Brain microvascular endothelial cell (primary cell): ENCODE results near the gene MMP25.
"Not testable (repeated sequence)": the region's sequence is repeated elsewhere in the genome, so short reads cannot be mapped to it uniquely, and the experiment has no call there.

Experiments
- DNase-seq: peaks from one replicate; pipeline ENCODE4 v3.0.0-alpha.2; 2020
- H3K27ac ChIP-seq: fragments of 250-450 bp; sonication (Bioruptor Pico); 2 replicates; pipeline ENCODE4 v1.5.1; 2020; ENCODE audit warnings: mild to moderate bottlenecking, moderate library complexity
- H3K27me3 ChIP-seq: fragments of 250-450 bp; sonication (Bioruptor Pico); replicated peaks from 2 replicates; pipeline ENCODE4 v1.5.1; 2020; ENCODE audit warnings: mild to moderate bottlenecking
- H3K36me3 ChIP-seq: fragments of 250-450 bp; sonication (Bioruptor Pico); replicated peaks from 2 replicates; pipeline ENCODE4 v1.5.1; 2020; ENCODE audit warnings: mild to moderate bottlenecking
- H3K4me3 ChIP-seq: 2 replicates; pipeline ENCODE4 v1.5.1; 2011; ENCODE audit warnings: low read depth, mild to moderate bottlenecking, control low read depth, low read length, moderate library complexity
- in situ Hi-C: cut with HindIII; loops from 2 replicates; pipeline ENCODE4 v1.10.0; 2017; ENCODE audit warnings: low sequenced_read_pairs, low pct_ligation_motif_present
- TF ChIP-seq, protein P1 (sequence below): IDR thresholded peaks from 2 replicates; pipeline ENCODE4 v1.5.1; 2011; ENCODE audit warnings: low read depth, mild to moderate bottlenecking, moderate library complexity, low read length, control low read depth, inconsistent platforms; ENCODE audit errors: missing control alignments

MMP25 gene

DNA sequence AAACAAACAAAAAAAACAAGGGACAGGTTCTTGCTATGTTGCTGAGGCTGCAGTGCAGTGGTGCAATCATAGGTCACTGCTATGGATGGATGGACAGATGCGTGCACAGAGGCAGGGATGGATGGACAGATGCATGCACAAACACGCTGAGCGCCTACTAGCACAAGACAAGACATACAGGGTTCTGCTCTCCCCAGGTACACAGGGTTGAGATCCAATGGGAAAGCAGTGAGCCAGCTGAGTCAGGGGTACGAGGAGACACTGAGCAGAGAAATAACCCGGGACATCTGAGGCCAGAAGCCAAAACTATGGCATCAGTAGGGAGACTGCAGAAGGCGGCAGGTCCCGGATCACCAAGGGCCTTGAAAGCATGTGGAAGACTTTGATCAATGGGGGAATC lies 25.3 kb downstream of the MMP25 start:
- H3K27ac ChIP-seq, result no peak overlapping the region
- TF ChIP-seq, protein P1, sequence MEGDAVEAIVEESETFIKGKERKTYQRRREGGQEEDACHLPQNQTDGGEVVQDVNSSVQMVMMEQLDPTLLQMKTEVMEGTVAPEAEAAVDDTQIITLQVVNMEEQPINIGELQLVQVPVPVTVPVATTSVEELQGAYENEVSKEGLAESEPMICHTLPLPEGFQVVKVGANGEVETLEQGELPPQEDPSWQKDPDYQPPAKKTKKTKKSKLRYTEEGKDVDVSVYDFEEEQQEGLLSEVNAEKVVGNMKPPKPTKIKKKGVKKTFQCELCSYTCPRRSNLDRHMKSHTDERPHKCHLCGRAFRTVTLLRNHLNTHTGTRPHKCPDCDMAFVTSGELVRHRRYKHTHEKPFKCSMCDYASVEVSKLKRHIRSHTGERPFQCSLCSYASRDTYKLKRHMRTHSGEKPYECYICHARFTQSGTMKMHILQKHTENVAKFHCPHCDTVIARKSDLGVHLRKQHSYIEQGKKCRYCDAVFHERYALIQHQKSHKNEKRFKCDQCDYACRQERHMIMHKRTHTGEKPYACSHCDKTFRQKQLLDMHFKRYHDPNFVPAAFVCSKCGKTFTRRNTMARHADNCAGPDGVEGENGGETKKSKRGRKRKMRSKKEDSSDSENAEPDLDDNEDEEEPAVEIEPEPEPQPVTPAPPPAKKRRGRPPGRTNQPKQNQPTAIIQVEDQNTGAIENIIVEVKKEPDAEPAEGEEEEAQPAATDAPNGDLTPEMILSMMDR, result no peak

DNA sequence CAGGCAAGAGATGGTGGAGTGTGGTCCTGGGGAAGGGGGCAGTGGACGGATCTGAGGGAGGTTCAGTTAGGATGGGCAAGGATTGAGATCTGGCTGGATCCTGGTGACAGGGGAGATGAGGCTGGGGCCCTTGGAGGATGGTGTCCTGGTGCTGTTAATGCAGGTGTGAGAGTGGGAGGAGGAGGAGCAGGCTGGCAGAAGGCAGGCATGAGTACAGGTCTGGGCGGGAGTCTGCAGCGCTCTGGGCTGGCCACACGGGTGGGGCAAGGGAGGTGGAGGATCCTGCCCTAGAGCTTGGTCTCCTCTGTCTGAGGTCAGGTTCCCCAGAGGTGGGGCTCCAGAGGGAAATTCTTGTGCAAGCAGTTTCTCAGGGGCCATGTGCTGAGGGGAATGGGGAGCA lies 25.8 kb downstream of the MMP25 start:
- DNase-seq, H3K4me3 ChIP-seq, H3K27ac ChIP-seq, H3K27me3 ChIP-seq, H3K36me3 ChIP-seq, in situ Hi-C loops: not testable (repeated sequence)

More for the DNA sequence above, 25.3 kb downstream of the MMP25 start:
- Histone ChIP-seq H3K4me3 (no peak overlapping the region), H3K27me3 (no peaks in the 10 kb centered on the region), H3K36me3 (no peaks in the 10 kb centered on the region)
- DNase-seq, result no peak
- in situ Hi-C loops, result no loop called here

DNA sequence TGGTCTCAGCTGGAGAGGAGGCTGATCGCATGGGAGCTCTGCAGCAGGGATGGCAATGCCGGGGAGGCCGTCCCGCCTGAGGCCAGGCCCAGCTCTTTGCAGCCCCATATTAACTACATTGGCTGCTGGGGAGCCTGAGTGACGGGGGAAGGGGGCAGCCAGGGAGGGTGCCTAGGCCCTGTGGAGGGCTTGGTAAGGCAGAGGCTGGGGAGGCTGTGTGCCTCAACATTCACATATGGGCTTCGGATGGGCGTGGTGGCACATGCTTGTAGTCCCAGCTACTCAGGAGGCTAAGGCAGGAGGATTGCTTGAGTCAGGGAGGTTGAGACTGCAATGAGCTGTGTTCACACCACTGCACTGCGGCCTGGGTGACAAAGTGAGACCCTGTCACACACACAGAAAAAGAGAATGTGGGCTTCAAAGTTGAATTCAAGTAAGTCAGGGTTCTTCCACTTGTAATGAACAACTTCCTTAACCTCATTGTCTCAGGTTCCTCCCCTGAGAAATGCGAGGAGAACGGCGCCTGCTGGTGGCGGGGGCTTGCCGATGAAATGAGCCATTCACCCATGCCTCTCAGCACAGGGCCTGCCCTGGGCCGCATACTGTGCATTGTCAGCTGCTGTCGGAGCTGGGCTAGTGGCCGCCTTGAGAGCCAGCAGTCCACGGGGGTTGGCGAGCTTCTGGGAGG lies 26.4 kb downstream of the MMP25 start:
- in situ Hi-C loops, DNase-seq, H3K27ac ChIP-seq: not testable (repeated sequence)

GRCh38 chr16:3073448-3073847 lies 27.1 kb downstream of the MMP25 start:
- Histone ChIP-seq H3K27me3 (no peaks in the 10 kb centered on the region), H3K36me3 (no peaks in the 10 kb centered on the region), H3K4me3 (no peak overlapping the region), H3K27ac (no peak overlapping the region)
- no peak for DNase-seq
- in situ Hi-C loops, result no loop called here
- TF ChIP-seq, protein P1, result no peak

More for the DNA sequence above, 26.4 kb downstream of the MMP25 start:
- H3K27me3 ChIP-seq, H3K4me3 ChIP-seq, H3K36me3 ChIP-seq: not testable (repeated sequence)

DNA sequence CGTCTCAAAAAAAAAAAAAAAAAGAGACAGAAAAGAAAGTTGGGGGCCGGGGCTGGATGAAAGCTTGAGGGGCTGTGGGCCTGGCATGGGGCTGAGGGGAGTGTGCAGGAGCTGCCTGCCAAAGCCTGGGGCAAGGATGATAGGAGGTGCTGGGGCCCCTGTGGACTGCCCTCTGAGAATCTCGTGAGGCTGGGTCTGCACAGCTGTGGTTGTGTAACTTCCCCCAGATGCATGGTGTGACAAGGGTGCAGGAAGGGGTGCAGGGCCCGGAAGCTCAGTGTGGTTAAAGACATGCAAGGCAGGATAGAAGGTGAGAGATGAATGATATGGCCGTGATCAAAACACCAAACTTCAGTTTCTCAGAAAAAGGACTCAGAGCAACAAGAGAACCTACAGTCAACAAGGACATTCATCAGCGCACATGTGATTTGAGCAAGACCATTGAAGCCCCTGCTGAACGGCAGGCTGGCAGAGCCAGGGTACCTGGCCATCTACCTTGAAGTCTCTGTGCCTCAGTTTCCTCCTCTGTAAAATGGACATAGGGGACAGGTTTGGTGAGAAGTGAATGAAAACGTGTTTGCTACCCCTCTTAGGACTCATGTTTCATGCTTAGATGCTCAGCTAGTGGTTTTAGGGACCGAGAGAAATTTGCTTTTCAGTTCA lies 28.6 kb downstream of the MMP25 start:
- Histone ChIP-seq H3K4me3 (no peak overlapping the region), H3K36me3 (no peaks in the 10 kb centered on the region), H3K27me3 (peaks cover 2% of the 10 kb centered on the region), H3K27ac (no peak overlapping the region)
- in situ Hi-C loops, result no loop called here
- no peak for DNase-seq
- TF ChIP-seq, protein P1, result no peak

GRCh38 chr16:3075523-3075915 lies 29.2 kb downstream of the MMP25 start:
- H3K27me3 ChIP-seq, result peaks cover 2% of the 10 kb centered on the region
- no peak overlapping the region for H3K4me3 ChIP-seq
- H3K36me3 ChIP-seq, result no peaks in the 10 kb centered on the region
- TF ChIP-seq, protein P1, result no peak
- DNase-seq, result no peak
- no peak overlapping the region for H3K27ac ChIP-seq
- in situ Hi-C loops, result no loop called here

- H3K27ac ChIP-seq, H3K27me3 ChIP-seq, H3K4me3 ChIP-seq, H3K36me3 ChIP-seq, in situ Hi-C loops, DNase-seq: not testable (repeated sequence)
These were observed 29.6 kb downstream of the MMP25 start for GRCh38 chr16:3075946-3076345.
